GM19238 (cell line): ENCODE results near the gene DHFR2.
"Not testable (repeated sequence)": the region's sequence is repeated elsewhere in the genome, so short reads cannot be mapped to it uniquely, and the experiment has no call there.

Source experiments
- DNase-seq: peaks from one replicate; pipeline ENCODE4 v3.0.0; 2011; ENCODE audit warnings: low spot score; ENCODE audit not compliant: insufficient read length

DHFR2 gene

GRCh38 chr3:94065819-94066480 lies 3.2 kb upstream of the DHFR2 start:
- DNase-seq, result no peak

GRCh38 chr3:94065122-94065521 lies 2.4 kb upstream of the DHFR2 start:
- no peak for DNase-seq

- DNase-seq, result no peak
Measured at GRCh38 chr3:94064243-94064860, 1.6 kb upstream of the DHFR2 start.

DNA sequence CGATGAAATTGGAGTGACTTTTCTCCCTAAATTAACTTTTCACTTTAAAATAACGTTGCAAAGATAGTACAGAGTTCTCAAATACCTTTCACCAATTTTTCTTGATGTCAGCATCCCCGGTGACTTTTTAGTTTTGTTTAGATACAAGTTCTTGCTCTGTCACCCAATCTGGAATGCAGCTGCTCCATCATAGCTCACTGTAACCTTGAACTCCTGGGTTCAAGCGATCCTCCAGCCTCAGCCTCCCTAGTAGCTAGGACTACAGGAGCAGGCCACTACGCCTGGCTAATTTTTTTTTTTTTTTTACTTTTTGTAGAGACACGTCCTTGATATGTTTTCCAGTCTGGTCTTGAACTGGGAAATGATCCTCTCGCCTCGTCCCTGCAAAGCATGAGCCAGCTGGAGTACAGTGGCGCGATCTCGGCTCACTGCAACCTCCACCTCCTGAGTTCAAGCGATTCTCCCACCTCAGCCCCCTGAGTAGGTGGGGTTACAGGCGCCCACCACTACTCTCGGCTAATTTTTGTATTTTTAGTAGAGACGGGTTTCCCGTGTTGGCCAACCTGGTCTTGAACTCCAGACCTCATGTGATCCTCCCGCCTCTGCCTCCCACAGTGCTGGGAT lies 892 bp upstream of the DHFR2 start:
- DNase-seq, result no peak

DNA sequence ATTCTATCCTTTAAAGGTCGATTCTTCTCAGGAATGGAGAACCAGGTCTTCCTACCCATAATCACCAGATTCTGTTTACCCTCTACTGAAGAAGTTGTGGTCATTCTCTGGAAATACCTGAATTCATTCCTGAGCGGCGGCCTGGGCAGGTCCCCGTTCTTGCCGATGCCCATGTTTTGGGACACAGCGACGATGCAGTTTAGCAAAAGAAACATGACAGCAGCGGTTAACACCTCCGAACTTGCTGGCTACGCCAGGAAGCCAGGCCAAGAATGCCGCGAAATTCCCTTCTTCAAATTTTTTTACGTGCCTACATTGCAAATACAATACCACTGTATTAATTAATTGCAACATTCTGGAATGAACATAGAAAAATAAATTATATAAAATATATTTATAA lies 1.4 kb downstream of the DHFR2 start:
- no peak for DNase-seq

- DNase-seq, result no peak
Measured at GRCh38 chr3:94050546-94050945, 12.2 kb downstream of the DHFR2 start.

- DNase-seq, result no peak
Measured at GRCh38 chr3:94049267-94049666, 13.4 kb downstream of the DHFR2 start.

DNA sequence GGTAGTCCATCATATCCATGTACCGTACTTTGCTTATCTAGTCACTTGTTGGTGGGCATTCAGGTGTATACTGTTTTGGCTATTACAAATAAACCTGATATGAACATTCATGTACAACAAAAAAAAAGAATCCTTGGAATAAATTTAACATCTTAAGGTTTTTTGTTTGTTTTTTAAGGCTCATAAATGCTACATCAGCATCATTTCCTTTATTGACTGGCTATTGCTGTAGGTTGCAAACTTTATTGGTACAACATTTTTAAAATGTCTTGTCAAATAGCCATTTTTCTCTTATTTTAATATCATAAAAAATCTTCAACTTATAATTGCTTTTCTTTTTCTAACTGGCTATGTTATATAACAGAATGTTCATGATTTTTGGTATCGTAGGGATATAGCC lies 16.2 kb downstream of the DHFR2 start:
- no peak for DNase-seq

GRCh38 chr3:94044100-94044936 lies 18.4 kb downstream of the DHFR2 start:
- DNase-seq, result not testable (repeated sequence)

DNA sequence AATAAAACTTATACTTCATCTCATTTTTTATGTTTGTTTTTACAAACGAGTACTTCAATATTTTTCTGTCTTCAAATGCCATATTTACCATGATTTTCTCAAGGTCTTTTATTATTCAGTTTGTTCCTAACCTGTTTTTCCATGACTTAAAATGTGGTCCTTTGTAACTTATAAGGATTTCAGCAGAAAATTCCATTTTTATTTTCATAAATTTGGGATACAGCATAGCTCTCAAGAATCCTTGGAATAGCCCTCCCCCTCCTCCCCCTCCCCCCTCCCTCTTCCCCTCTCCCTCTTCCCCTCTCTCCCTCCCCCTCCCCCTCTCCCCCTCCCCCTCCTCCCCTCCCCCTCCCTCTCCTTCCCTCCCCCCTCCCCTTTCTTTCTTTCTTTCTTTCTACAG lies 19.4 kb downstream of the DHFR2 start:
- DNase-seq, result no peak

DNA sequence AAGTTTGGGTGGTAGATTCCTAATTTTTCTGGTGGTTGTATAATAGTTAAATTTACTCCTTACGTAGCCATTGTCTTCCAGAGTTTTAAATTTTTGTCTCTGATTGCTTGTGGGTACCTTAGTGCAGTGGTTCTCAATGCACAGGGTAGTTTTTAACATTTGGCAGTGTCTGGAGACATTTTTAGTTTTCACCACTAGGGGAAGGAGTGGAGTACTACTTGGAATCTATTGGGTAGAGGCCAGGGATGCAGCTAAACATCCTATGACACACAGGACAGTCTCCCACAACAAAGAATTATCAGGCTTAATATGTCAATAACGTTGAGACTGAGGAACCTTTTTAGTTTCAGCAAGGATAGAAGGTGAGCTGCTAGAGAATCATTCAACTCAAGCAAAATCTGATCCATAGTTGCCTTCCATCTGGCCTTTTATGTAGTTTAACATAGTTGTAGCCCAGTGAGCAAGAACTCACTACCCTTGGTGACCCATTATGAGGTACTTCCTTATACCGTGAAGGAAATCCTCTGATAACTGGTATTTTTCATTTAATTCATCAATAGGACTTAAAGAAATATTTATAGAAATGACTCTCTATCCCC lies 25.7 kb downstream of the DHFR2 start:
- DNase-seq, result no peak

DNA sequence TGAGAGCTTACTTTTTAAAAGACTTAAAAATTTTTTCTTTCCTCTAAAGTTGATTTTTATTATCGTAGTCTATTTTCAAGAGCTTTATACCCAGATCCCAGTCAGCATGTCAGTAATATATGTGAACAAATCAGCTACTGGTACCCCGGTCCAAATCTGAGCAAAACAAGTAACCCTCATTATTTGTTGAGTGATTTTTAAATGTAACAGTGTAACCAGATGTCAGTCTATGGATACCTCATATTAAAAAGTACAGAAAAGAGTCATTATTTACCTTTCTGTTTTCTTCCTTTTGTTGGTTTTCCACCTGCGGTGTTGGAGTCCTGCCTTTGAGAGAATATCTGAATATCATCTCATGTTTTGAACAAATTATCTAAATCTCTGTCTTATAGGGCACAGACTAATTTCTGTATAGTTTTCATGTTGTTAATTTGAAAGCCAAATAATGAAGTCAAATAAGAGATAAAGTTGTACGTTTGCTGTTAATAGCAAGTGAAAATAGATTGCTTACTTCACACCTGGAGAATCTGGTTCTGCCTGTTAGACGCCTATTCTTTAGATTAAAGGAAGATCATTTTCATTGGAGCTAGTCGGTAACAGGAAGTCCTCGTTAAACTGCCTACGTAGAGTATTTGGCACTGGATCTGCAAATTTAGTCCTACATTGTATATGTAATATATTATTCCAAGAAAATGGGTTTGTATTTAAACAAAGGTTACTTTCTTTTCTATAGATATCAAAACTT lies 34.5 kb downstream of the DHFR2 start, which contains the start of gene STX19:
Gene STX19 (minus strand): TSS at position 505 of the 745 bp plus-strand sequence. CDS start 13,328 bp downstream, outside the sequence.
- no peak for DNase-seq

- no peak for DNase-seq
Measured at GRCh38 chr3:94026623-94027022, 36.1 kb downstream of the DHFR2 start.

DNA sequence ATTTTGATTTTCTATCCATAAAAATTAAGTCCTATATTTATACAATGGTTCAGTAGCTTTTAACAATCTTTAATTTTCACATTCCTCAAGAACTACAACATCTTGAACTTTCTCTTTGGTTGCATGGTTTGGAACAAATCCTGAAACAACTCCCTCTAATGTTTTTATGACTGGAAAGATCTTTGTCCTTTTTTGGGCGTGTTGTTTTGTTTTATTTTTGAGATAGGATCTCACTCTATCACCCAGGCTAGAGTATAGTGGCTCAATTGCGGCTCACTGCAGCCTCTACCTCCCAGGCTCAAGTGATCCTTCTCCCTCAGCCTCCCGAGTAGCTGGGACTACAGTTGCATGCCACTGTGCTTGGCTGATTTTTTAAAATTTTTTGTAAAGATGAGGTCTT lies 38.3 kb downstream of the DHFR2 start:
- no peak for DNase-seq

GRCh38 chr3:94020293-94020692 lies 42.4 kb downstream of the DHFR2 start:
- DNase-seq, result no peak

- DNase-seq, result no peak
Measured at GRCh38 chr3:94019659-94020058, 43.1 kb downstream of the DHFR2 start.

DNA sequence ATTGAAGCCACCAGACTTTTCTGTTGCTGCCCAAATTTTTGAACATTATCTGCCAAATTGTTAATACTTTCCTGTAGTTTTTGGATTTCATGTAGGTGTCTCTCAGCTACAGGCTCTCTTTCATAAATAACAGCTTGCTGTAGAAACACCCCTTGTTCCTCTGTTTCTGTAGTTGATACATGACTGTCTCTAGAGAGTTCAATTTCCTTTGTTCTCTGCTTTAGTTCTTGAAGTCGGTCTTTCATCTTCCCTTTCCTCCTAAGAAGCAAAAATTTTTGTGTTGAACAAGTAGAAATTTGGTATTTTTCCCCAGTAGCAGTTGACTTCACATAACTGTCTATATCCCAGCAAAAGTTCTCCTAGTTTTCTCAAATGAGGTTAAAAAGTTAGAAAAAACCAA lies 47.7 kb downstream of the DHFR2 start:
- no peak for DNase-seq

GRCh38 chr3:94012185-94012584 lies 50.5 kb downstream of the DHFR2 start:
- DNase-seq, result no peak

DNA sequence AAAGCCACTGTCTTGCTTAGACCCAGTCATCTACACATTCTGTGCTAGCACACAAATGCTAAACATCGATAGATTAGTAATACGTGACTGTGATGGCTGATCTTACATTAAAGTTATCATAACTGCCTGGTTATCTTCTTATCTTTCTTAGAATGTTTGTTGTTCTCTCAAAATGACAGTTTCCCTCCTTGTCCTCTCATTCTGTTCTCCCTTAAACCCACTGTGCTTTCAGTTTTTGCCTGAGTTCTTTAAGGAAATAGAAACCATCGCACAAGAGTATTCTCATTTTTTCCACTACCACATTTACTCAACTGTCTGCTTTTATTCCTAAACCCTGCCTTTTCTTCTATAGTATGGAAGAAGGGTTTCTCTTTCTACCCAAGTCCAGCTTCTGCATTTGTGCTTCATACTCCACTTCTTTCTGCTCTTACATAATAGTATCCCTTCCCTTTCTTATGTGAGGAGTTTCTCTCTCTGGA lies 51.4 kb downstream of the DHFR2 start:
- DNase-seq, result no peak

DNA sequence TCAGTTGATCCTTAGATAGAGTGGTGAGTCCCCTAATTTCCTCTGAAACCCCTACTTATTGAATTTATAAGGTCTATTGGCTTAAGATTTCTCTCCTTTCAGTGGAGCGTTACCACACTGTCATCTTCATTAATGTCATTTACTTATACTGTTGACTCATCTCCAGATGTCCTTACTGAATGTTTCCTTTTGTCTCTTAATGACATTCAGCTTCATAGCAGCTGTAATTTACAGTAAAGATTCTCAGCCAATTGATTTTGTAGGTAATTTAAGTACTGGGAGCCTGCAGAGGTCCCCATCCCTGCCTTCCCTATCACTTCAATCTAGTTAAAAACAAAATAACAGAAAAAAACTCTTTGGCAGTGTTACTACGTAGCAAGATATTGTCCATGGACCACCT lies 53.1 kb downstream of the DHFR2 start:
- no peak for DNase-seq

GRCh38 chr3:94008253-94008652 lies 54.5 kb downstream of the DHFR2 start:
- no peak for DNase-seq
